ENCODE data around the gene WASF1.

- no peak for TF ChIP-seq CTCF (conservative IDR thresholded peaks at IDR 0.05; ENCODE audit: low read depth, low read length)
- TF ChIP-seq EZH2 (IDR thresholded peaks at IDR 0.05; ENCODE audit: low read length, unreplicated experiment): no peak
Measured at GRCh38 chr6:110103260-110103659, 76.2 kb downstream of the WASF1 start.

Measured in PC-3 (cell line).